A673 (cell line): ENCODE results near the gene INPP4B. TPM values are rescaled to one million over a fixed set of nuclear protein-coding genes. Genes with fewer than 3 reads are reported as not detected.

ENCODE experiments used
- BruUV-seq: library from RNA; stranded (reverse); fragments of 400-500 nt; replicated peaks from 2 replicates; lab custom pipeline; 2021; lab: Mats Ljungman, UMichigan
- CTCF ChIA-PET: fragments of 300-600 bp; sonication (Branson Sonifier 250); formaldehyde crosslinking; loops from one replicate; lab custom pipeline; 2022; ENCODE audit warnings: antibody characterized with exemption; lab: Charles Lee
- POLR2A ChIA-PET: fragments of 300-600 bp; sonication (Branson Sonifier 250); formaldehyde crosslinking; loops from one replicate; lab custom pipeline; 2022; ENCODE audit warnings: antibody characterized with exemption; ENCODE audit not compliant: low non-redundant PET; lab: Charles Lee
- DNase-seq: peaks from one replicate; pipeline ENCODE4 v3.0.0-alpha.2; 2015; ENCODE audit warnings: low spot score
- H3K27ac ChIP-seq: fragments of 200-600 bp; sonication (generic); 2 replicates; pipeline ENCODE4 v1.5.1; 2016; ENCODE audit warnings: mixed run types, low read depth, mild to moderate bottlenecking, mixed read lengths, antibody characterized with exemption, low read length; ENCODE audit not compliant: poor library complexity, severe bottlenecking
- H3K27me3 ChIP-seq: fragments of 200-600 bp; sonication (generic); replicated peaks from 2 replicates; pipeline ENCODE4 v1.6.1; 2017; ENCODE audit warnings: mixed run types, low read depth, mild to moderate bottlenecking, mixed read lengths, antibody characterized with exemption, low read length; ENCODE audit not compliant: insufficient read depth, poor library complexity
- H3K36me3 ChIP-seq: fragments of 200-600 bp; sonication (generic); 2 replicates; pipeline ENCODE4 v1.6.1; 2016; ENCODE audit warnings: mixed run types, mild to moderate bottlenecking, mixed read lengths, antibody characterized with exemption, low read length; ENCODE audit not compliant: insufficient read depth, poor library complexity, severe bottlenecking
- H3K4me1 ChIP-seq: fragments of 200-600 bp; sonication (generic); 2 replicates; pipeline ENCODE4 v1.6.1; 2017; ENCODE audit warnings: mixed run types, mild to moderate bottlenecking, mixed read lengths, antibody characterized with exemption, low read length; ENCODE audit not compliant: insufficient read depth, poor library complexity, severe bottlenecking
- H3K4me3 ChIP-seq: fragments of 200-600 bp; sonication (generic); 2 replicates; pipeline ENCODE4 v1.5.1; 2016; ENCODE audit warnings: low read depth, mixed run types, mild to moderate bottlenecking, mixed read lengths, low read length; ENCODE audit not compliant: poor library complexity, severe bottlenecking
- H3K9me3 ChIP-seq: fragments of 200-600 bp; sonication (generic); 2 replicates; pipeline ENCODE4 v1.6.1; 2016; ENCODE audit warnings: mixed run types, low read depth, mild to moderate bottlenecking, mixed read lengths, antibody characterized with exemption, low read length; ENCODE audit not compliant: poor library complexity, severe bottlenecking
- CTCF ChIP-seq: fragments of 300-800, 200-600 bp; sonication (generic); conservative IDR thresholded peaks from 2 replicates; pipeline ENCODE4 v1.5.1; 2017; ENCODE audit warnings: low read depth, mild to moderate bottlenecking, antibody characterized with exemption, low read length, moderate library complexity, mixed read lengths
- EZH2 ChIP-seq: fragments of 200-600 bp; sonication (generic); IDR thresholded peaks from 2 replicates; pipeline ENCODE4 v1.6.1; 2017; ENCODE audit warnings: borderline replicate concordance, low read depth, mild to moderate bottlenecking, mixed read lengths, antibody characterized with exemption, low read length; ENCODE audit not compliant: poor library complexity, severe bottlenecking
- intact Hi-C: fragments of 100-400 bp; cut with micrococcal nuclease; formaldehyde crosslinking; loops from one replicate; pipeline ENCODE4 v1.10.0; 2022; ENCODE audit not compliant: unreplicated experiment
- total RNA-seq: library from RNA; stranded (reverse); gene quantifications from 2 replicates; pipeline ENCODE4 v1.2.3, GENCODE V29; 2021

The INPP4B gene
- total RNA-seq, 1 experiment from 2014 or later, result 13.1 TPM

- H3K4me3 ChIP-seq, result no peak overlapping the region
- no TSS peak for BruUV-seq
- H3K9me3 ChIP-seq, result peaks cover 6% of the 10 kb centered on the region
- no peaks in the 10 kb centered on the region for H3K36me3 ChIP-seq
- POLR2A ChIA-PET, result no interaction called here
- H3K27ac ChIP-seq, result no peak overlapping the region
- H3K4me1 ChIP-seq, result no peaks in the 10 kb centered on the region
- H3K27me3 ChIP-seq, result no peaks in the 10 kb centered on the region
- CTCF ChIA-PET, result no interaction called here
- intact Hi-C loops, result no loop called here
- no peak for DNase-seq
- TF ChIP-seq EZH2, result no peak
- no peak for TF ChIP-seq CTCF
Observed at GRCh38 chr4:142386449-142386848, 459.7 kb downstream of the INPP4B start.

GRCh38 chr4:142383800-142384470 is 462.2 kb downstream of the INPP4B start:
- DNase-seq, result no peak
- Histone ChIP-seq H3K36me3 (no peaks in the 10 kb centered on the region), H3K4me1 (peaks cover 18% of the 10 kb centered on the region), H3K9me3 (no peaks in the 10 kb centered on the region), H3K27me3 (no peaks in the 10 kb centered on the region), H3K4me3 (no peak overlapping the region), H3K27ac (no peak overlapping the region)
- TF ChIP-seq CTCF (no peak), EZH2 (no peak)
- POLR2A ChIA-PET, result no interaction called here
- intact Hi-C loops, result no loop called here
- CTCF ChIA-PET, result no interaction called here
- no TSS peak for BruUV-seq

GRCh38 chr4:142383354-142383753 is 462.7 kb downstream of the INPP4B start:
- TF ChIP-seq CTCF (no peak), EZH2 (no peak)
- Histone ChIP-seq H3K4me1 (peaks cover 24% of the 10 kb centered on the region), H3K9me3 (no peaks in the 10 kb centered on the region), H3K4me3 (no peak overlapping the region), H3K27ac (no peak overlapping the region), H3K27me3 (no peaks in the 10 kb centered on the region), H3K36me3 (no peaks in the 10 kb centered on the region)
- POLR2A ChIA-PET, result no interaction called here
- CTCF ChIA-PET, result no interaction called here
- no TSS peak for BruUV-seq
- intact Hi-C loops, result no loop called here
- no peak for DNase-seq
